ENCODE results near the gene SH3PXD2B.
"Not testable (repeated sequence)": the region's sequence is repeated elsewhere in the genome, so short reads cannot be mapped to it uniquely, and the experiment has no call there.

The SH3PXD2B gene

DNA sequence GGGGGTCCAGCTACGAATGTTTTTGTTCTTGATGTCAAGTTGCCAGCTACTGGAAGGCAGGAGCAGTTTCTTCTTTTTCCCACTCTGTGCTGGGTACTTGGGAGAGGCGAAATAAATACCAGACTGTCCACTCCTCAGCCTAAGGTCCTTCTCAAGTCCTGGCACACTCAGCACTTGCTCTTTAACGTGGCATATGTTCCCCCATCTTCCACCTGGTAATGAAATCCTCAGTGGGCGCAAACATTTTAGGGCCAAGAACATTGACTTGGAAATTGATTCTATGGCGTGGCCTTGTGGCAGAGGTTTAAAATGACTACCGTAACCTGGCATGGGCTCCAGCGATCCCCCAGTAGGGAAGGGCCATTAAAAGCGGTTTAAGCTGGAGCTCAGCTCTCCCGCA is 119.7 kb downstream of the SH3PXD2B start:
- no peak for DNase-seq

DNA sequence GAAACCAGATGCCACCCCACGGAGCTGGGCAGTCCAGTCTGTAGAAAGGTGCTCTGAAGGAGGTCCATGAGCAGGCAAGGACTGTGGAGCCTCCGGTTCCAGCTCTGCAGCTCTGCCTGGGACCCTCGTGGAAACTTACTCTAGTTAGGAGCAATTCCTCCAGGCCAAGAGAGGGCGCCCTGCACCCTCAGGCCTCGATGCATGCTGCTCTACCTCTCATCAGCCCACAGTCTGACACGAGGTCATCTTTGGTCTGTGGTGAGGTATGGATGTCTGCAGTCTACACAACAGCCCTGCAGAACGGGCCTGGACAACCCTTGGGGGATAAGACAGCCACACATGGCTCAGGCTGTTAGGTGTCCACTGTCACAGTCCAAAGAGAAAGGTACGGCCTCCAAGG is 120.1 kb downstream of the SH3PXD2B start:
- no peak for DNase-seq

DNA sequence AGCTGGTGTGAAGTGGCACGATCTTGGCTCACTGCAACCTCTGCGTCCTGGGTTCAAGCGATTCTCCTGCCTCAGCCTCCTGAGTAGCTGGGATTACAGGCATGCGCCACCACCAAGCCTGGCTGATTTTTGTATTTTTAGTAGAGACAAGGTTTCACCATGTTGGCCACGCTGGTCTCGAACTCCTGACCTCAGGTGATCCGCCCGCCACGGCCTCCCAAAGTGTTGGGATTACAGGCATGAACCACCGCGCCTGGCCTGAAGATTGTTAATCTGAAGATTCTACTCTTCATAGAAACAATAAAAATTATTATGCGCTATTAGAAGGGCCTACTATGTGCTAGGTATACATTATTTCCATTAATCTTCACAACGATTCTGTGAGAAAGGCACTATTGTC is 127.4 kb downstream of the SH3PXD2B start:
- not testable (repeated sequence) for DNase-seq

DNA sequence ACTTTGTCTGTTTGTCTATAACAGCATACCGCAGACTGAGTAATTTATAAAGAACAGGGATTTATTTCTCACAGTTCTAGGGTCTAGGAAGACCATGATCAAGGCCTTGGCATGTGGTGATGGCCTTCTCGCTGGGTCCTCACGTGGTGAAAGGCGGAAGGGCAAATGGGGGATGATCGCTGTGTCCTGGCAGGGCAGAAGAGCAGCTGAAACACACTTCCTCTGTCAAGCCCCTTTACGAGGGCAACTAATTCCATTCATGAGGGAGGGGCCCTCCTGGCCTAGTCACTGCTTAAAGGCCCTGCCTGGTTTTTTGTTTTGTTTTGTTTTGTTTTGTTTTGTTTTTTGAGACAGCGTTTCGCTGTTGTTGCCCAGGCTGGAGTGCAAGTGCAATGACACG is 128.9 kb downstream of the SH3PXD2B start:
- DNase-seq = no peak

DNA sequence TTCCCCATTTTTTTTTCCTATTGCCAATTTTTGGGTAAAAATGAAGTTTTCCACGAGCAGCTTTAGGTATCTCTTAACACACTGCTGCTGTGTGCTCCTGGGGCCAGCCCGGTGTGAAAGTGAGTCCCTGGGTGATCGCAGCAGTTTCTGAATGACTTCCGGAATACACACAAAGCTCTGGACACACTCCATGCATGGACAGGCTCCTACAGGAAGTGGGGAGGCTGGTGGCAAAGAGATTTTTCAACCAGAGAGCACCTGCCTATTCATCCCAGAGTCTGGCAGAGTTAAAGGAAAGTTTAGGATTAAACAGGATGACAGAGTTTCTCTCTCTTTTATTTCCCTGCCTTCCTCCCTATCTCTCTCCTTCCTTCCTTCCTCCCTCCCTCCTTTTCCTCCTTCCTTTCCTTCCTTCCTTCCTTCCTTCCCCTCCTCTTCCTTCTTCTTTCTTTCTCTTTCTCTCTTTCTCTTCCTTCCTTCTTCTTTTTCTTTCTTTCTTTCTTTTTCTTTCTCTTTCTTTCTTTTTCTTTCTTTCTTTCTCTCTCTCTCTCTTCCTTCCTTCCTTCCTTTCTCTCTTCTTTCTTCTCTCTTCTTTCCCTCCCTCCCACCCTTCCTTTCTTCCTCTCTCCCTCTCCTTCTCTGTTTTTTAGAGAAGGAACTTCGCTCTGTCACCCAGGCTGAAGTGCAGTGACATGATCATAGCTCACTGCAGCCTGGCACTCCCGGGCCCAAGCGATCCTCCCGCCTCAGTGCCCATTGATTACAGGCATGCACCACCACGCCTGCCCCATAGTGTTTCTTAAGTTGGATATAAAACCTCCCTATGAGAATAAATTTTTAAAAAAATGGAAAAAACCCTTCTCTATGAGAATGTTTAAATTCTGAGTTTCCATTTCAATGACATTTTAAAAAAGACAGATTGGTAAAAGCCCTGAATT is 132.0 kb downstream of the SH3PXD2B start:
- DNase-seq = peak; percentile 43

DNA sequence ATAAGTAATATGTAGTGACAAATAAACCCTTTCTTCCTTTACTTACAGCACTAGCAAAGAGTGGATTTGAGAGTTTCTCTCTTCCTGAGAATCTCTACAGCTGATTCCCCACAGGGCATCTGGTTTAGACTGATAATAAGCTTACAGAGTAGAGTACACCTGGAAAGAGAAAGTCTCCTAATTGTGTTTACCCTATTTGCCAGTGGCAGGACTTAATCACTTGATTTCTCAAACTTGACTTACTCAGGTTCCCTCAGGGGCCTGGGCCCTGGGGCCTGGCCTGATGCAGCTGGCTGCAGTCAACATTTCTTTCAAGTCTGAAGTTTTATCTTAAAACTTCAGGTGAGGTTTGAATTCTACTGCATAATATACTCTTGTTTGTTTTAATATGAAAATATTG is 132.7 kb downstream of the SH3PXD2B start:
- DNase-seq = peak; percentile 3

DNA sequence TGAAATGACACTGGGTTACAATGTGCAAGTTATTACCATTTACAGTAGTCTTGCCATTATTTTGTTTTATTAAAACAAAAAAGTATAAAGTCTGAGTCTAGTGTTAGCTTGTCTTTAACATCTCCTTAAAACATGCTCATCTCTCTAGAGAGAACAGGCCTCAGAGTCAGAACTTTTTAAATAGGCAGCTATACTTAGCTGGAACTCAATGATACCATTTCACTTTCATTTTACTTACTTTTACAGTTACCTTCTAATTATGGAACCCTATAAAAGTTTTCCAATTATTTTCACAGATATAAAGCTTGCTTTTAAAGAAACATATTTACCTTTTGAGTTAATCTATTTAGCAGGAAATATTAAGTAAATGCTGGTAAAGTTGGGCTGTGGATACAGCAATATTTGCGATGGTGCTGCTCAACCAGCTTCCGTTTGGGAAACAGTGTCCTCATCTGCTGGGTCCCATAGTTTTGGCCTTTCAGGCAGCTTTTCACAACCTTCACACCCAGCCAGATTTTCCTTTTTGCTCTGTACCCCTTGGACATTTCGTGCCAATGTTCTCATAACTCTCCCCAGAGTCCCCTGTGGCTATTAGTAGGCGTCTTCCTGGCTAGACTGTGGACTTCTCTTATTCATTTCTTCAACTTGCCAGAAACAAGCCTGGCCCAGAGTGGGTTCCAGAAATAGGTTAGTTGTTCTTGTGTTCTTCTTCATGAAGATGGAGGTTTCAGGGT is 134.4 kb downstream of the SH3PXD2B start:
- DNase-seq = no peak

DNA sequence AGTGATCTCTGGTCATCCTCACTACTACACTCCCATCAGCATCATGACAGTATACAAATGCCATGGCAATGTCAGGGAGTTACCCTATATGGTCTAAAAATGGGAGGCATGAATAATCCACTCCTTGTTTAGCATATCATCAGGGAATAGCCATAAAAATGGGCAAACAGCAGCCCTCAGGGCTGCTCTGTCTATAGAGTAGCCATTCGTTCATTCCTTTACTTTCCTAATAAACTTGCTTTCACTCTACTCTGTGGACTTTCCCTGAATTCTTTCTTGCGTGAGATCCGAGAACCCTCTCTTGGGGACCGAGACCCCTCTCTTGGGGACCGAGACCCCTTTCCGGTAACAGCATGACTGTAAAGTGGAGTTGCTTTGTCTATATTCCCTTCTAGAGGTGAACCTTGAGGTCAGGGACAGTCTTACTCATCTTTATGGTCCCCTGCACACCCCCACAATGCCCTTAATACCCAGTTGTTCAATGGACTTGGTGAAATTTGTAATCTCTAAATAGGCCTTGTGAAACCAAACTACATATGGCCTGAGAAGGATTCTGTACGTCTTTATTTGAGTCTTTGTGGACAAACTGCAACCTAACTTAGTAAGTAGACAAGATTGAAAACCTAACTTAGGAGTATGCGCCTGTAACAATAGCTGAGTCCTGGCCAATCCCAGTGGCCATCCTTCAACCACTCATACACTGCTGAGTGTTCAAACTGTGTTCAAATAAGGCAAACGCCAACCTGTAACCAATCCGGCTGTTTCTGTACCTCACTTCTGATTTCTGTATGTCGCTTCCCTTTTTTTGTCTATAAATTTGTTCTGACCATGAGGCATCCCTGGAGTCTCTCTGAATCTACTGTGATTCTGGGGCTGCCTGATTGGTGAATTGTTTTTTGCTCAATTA is 138.5 kb downstream of the SH3PXD2B start:
- no peak for DNase-seq

DNA sequence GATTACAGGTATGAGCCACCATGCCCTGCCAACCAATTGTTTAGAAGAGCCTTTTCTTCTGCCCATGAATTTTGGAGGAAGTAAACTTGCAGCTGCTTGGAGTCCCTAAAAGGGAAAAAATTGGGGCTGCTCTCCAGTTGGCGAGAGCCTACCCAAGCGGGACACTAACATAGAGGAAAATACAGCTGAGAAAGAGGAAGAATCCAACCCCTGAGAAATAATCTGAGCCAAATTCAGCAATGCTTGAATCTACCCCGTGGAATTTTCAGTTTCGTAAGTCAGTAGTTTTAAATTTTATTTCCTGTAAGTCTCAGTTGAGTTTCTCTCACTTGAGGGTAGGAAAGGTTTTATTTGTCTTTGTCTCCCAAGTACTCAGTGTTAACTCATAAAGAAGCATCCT is 140.4 kb downstream of the SH3PXD2B start:
- no peak for DNase-seq

DNA sequence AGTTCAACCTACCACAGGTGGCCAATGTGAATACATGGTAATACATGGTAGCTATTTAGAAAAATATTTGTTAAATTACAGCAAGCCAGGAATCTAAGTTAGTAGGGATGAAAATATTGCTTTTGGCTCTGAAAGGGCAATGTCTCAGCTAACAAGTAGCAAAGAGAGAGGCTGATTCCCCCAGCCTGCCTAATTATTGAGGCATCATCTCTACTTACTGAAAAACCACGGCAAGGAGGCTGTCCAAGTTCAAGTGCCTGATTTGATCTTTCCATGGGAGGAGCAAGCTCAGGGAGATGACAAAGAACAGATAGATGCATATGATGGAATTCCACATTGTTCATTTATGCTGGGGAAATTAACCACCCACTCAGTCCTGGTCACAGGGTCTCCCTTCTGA is 142.0 kb downstream of the SH3PXD2B start:
- no peak for DNase-seq

DNA sequence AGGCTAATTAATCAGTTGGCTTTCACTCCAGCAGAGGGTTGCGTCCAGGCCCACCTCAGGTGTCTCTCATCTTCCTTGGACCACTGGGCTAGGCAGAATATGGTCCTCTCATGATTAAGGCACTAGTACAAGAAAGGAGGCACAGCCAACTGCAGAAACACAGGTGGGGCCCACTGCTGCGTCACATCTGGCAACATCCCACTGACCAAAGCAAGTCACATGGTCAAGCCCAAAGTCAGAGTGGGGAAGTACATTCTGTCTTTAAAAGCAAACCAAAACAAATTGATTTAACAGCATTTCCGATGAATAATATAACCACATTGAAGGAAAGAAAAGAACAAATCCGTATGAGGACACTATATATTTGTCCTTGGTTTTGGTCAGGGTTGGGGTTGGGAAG is 142.7 kb downstream of the SH3PXD2B start:
- no peak for DNase-seq

DNA sequence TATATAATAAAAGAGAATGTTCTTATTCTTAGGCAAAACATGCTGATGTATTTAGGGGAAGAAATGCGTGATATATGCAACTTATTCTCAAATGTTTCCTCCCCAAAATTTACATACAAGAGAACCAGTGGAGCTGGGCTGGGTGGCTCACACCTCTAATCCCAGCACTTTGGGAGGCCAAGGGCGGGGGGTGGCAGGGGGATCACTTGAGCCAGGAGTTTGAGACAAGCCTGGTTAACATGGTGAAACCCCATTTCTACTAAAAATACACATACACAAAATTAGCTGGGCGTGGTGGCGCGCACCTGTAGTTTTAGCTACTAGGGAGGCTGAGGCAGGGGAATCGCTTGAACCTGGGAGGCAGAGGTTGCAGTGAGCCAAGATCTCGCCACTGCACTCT is 143.3 kb downstream of the SH3PXD2B start:
- no peak for DNase-seq

DNA sequence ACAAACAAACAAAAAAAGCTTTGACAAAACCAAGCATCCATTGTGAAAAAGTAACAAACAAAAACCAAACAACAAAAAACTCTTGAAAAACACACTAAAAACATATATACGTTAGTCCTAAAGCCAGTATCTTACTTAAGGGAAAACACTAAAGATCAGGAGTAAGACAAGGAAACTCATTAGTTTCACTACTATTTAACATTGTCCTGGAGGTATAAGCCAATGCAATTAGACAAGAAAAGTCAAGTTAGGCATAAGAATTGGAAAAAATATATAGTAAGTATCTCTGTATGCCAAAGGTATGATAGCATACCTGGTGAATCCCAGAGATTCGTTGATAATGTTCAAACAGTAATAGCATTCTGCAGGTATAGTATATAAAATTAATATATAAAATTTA is 148.9 kb downstream of the SH3PXD2B start:
- DNase-seq = no peak

DNA sequence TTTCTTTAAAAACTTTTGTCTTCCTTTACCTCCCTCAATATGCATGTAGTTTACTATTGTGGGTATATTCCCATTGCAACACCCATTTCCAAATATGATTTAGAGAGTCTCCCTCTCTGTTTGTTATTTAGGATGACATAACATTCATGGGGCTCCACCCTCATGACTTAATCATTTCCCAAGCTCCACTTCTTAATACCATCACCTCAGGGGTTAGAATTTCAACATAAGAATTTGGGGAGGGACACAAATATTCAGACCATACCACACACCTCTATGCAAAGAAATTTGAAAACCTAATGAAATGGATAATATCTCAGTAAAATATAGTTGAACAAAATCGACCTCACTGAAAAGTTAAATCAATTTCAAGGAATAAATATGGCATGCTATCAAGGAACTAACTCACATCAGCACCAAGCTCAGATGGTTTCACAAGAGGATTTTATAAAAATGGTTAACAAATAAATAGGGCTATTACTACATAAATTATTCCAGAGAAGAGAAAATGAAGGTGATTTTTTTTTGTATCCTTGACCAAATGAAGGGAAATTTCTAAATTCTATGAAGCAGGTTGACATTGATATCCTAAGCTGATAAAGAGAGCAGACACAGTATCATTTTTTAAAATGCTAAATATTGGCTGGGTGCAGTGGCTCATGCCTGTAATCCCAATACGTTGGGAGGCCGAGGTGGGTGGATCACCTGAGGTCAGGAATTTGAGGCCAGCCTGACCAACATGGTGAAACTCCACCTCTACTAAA is 150.6 kb downstream of the SH3PXD2B start:
- peak; percentile 75 for DNase-seq

DNA sequence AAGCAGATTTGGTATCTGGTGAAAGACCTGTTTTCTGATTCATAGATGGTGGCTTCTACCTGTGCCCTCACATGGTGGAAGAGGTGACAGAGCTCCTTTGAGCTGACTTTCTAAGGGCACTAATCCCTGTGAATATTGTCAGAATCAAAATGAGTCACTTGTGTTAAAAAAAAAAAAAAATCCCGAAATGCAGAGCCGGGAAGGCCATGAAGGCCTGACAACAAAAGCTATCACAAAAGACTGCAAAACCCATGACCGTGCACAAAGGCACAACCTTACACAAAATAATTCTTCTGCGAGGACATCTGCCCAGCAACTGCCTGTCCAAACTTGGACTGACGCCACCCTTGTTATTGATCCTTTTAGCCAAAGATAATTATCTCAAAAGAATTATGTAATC is 151.2 kb downstream of the SH3PXD2B start:
- DNase-seq = peak; percentile 75

DNA sequence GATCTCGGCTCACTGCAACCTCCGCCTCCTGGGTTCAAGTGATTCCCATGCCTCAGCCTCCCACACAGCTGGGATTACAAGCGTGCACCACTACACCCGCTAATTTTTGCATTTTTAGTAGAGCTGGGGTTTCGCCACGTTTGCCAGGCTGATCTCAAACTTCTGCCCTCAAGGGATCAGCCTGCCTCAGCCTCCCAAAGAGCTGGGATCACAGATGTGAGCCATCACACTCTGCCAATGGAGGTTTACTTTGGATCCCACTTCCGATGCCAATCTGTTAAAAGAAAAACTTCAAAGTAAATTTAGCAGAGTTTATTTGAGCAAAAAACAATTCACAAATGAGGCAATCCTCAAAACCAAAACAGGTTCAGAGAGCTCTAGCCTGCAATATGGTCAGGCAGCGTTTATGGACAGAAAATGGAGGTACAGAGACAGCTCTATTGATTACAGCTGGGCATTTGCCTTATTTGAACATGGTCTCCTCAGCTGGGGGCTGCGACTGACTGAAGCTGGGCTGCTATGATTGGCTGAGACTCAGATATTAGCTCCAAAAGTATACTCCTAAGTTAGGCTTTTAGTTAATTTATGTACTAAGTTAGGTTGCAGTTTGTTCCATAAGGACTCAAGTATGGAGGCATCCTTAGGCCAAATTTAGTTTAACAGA is 152.1 kb downstream of the SH3PXD2B start:
- no peak for DNase-seq

DNA sequence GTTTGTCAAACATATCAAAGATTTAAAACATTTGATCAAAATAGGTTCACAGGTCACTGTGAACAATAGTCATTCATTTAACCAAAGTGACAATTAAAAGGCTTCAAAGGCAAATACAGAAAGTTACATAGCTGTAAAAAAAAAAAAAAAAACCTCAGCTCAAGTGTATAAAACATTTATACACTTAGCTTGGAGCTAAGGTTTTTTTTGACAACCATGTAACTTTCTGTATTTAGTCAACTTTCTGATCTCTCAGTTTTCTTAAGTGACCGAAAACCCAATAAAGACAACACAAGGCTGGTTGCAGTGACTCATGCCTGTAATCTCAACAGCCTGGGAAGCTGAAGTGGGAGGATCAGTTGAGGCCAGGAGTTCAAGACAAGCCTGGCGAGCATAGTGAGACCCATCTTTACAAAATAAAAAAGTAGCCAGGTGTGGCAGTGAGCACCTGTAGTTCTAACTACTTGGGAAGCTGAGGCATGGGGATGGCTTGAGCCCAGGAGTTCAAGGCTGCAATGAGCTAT is 154.3 kb downstream of the SH3PXD2B start:
- DNase-seq = no peak

DNA sequence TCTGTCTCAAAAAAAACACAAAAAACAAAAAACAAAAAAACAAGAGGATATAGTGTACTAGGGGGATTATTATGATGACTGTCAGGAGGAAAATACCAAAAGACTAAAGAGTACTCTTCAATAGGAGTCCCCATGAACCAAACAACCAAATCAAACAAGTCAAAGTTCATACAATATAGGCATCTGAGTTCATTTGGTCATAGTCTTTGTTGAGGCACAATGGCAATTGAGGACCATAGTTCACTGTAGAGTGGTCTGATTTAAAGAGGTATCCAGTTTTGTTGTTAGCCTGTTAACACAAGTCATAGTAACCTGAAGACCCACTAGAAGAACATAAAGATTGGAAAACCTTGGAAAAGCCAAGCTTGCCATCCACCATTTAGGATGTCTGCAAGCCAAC is 159.5 kb downstream of the SH3PXD2B start:
- DNase-seq = no peak

DNA sequence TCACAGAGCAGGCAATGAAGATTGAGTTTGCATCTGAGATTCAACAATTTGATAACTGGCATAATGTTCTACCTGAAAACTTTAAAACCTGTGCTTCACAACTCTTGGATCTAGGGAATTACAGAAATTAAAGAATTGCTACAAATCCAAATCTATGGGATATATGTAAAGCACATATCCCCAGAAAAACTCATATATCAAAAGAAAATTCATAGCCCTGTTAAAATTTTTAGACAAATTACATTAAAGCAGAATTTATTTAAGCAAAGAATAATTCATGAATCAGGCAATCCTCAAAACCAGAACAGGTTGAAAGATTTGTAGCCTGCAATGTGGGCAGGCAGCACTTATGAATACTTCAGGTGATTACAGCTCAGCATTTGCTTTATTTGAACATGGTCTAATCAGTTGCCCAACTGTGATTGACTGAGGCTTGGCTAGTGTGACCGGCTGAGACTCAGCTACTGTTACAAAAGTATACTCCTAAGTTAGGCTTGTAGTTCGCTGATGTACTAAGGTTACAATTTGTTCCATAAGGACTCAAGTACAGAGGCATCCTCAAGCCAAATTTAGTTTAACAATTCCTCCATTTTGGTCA is 160.5 kb downstream of the SH3PXD2B start:
- no peak for DNase-seq

DNA sequence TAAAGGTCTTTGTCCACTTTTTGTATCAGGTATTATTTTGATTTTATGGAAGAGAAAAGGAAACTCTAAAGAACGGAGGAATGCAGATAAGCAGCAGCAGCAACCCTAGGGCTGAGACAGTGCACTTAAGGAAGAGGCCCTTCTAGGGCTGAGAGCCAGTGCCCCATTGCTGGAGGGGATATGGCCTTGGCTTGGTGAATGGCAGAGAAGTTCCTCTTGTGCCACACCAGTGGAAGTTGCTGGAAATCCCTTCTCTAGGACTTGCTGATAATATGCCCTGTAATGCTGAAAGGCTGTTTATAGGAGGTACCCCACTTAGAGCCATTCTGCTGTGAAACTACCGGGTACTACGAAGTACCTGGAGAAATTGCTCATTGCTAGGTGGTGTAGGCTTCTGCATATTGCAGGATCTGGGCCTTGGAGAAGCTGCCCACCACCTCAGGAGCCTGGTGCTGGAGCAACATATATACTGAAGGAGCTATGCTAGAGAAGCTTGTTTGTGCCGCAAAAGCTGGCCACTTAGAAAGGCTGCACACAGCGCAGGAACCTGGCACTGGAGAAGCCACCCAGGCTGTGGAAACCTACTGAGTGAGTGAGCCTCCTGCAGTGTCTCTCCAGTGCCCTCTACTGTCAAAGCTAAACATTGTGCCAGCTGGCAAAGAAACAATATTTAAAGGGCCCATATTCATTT is 161.1 kb downstream of the SH3PXD2B start:
- peak; percentile 50 for DNase-seq
